ENCODE data around the gene HIF1A. TPM values are rescaled to one million over a fixed set of nuclear protein-coding genes. Genes with fewer than 3 reads are reported as not detected.
"Not testable (repeated sequence)": the region's sequence is repeated elsewhere in the genome, so short reads cannot be mapped to it uniquely, and the experiment has no call there.

The HIF1A gene
- total and polyA plus RNA-seq, 4 donors = 43.8 to 173 (median 106) TPM

DNA sequence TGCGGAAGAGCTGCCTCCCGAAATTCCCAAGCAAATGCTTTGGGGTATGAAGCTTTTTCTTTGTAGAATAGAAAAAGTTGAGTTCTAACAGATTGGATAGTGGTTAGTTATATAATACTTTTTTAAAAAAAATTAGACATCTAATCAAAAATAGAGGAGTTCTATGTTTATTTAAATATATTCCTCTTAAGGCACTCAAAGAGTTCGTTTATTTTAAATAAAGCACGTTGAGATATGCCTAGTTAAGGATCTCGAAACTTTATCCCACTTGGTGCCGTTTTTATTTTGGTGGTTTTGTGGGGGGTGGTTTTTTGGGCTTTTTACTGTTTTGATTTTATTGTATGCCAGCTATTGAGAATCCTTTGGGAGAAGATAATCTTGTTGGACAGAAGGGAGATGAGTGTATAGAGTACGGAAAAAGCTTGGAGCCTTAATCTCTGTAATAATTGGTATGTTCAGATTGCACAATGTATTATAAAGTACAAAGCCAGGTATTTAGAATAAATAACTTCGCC, 56.2 kb downstream of the HIF1A start:
- Histone ChIP-seq H3K36me3 (ENCODE audit: control insufficient read depth in 1 of 2, insufficient read depth in 2 of 2, low read length in 1 of 2) (no peaks in the 10 kb centered on the region), H3K4me3 (ENCODE audit: low read length in 2 of 2) (peak overlapping the region; percentile 77 to 80), H3K27me3 (ENCODE audit: control insufficient read depth in 1 of 2, insufficient read depth in 2 of 2, low read length in 1 of 2) (no peaks in the 10 kb centered on the region), H3K4me1 (ENCODE audit: control insufficient read depth in 1 of 2, insufficient read depth in 2 of 2, low read length in 2 of 2) (peaks cover 0 to 1% of the 10 kb centered on the region in 2 donors), H3K9me3 (ENCODE audit: control insufficient read depth, low read length) (no peaks in the 10 kb centered on the region), H3K27ac (ENCODE audit: low read depth in 1 of 2, low read length in 2 of 2) (peak overlapping the region in 1 of 2 donors; percentile 94)
- intact Hi-C loops (cut with DNase I) = no loop called here
- no peak for DNase-seq
- WGBS, 2 donors = 16 to 20% methylated on average over 8 of the region's 8 CpGs
- ATAC-seq (ENCODE audit: low FRiP score) = no peak

DNA sequence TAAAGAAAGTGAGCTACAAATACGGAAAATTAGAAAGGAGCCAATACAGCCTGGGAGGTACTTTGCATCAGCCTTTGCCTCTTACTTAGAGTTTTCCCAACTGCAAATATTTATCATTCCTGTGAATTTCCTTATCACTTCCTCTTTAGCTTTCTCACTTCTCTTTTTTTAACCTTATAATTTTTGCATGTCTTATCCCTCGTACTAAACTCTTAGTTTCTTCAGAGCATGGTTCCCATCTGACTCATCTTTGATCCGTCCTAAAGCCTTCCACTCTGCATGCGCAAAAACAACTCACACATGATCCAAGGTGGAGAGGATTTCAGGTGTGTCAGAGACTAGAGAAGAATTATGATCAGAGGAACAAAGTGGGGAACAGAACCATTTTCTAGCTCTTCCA, 57.3 kb downstream of the HIF1A start:
- 70 to 78% methylated on average over 4 of the region's 4 CpGs for WGBS, 2 donors
- DNase-seq (no peak), ATAC-seq (ENCODE audit: low FRiP score) (no peak)
- H3K36me3 ChIP-seq (ENCODE audit: control insufficient read depth in 1 of 2, insufficient read depth in 2 of 2, low read length in 1 of 2) = no peaks in the 10 kb centered on the region
- H3K27me3 ChIP-seq (ENCODE audit: control insufficient read depth in 1 of 2, insufficient read depth in 2 of 2, low read length in 1 of 2) = no peaks in the 10 kb centered on the region
- no peak overlapping the region for H3K4me3 ChIP-seq (ENCODE audit: low read length in 2 of 2)
- no peaks in the 10 kb centered on the region for H3K4me1 ChIP-seq (ENCODE audit: control insufficient read depth in 1 of 2, insufficient read depth in 2 of 2, low read length in 2 of 2)
- H3K9me3 ChIP-seq (ENCODE audit: control insufficient read depth, low read length) = no peaks in the 10 kb centered on the region
- intact Hi-C loops (cut with DNase I) = no loop called here
- H3K27ac ChIP-seq (ENCODE audit: low read depth in 1 of 2, low read length in 2 of 2) = no peak overlapping the region

DNA sequence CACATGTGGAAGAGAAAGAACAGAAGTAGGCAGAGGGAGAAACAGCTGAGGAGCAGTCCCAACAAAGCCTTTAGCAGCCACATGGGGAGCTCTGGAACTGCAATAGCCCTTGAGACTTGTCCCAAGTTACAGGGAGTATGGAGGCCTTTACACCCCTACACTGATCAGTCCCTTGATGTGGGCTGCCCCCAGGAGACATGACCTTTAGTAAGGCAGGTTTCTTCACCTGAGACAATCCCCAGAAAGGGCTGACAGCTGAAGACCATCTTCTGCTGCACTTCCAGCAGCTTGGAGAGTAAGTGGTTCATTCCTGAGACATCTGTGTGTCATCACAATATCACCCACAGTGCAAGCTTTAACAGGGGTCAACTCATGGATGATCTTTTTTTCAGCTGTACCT, 58.3 kb downstream of the HIF1A start:
- no peaks in the 10 kb centered on the region for H3K36me3 ChIP-seq (ENCODE audit: control insufficient read depth in 1 of 2, insufficient read depth in 2 of 2, low read length in 1 of 2)
- no peaks in the 10 kb centered on the region for H3K4me1 ChIP-seq (ENCODE audit: control insufficient read depth in 1 of 2, insufficient read depth in 2 of 2, low read length in 2 of 2)
- intact Hi-C loops (cut with DNase I) = no loop called here
- no peak overlapping the region for H3K27ac ChIP-seq (ENCODE audit: low read depth in 1 of 2, low read length in 2 of 2)
- no peaks in the 10 kb centered on the region for H3K27me3 ChIP-seq (ENCODE audit: control insufficient read depth in 1 of 2, insufficient read depth in 2 of 2, low read length in 1 of 2)
- no peak overlapping the region for H3K4me3 ChIP-seq (ENCODE audit: low read length in 2 of 2)
- no peaks in the 10 kb centered on the region for H3K9me3 ChIP-seq (ENCODE audit: control insufficient read depth, low read length)
- DNase-seq (no peak), ATAC-seq (ENCODE audit: low FRiP score) (no peak)

DNA sequence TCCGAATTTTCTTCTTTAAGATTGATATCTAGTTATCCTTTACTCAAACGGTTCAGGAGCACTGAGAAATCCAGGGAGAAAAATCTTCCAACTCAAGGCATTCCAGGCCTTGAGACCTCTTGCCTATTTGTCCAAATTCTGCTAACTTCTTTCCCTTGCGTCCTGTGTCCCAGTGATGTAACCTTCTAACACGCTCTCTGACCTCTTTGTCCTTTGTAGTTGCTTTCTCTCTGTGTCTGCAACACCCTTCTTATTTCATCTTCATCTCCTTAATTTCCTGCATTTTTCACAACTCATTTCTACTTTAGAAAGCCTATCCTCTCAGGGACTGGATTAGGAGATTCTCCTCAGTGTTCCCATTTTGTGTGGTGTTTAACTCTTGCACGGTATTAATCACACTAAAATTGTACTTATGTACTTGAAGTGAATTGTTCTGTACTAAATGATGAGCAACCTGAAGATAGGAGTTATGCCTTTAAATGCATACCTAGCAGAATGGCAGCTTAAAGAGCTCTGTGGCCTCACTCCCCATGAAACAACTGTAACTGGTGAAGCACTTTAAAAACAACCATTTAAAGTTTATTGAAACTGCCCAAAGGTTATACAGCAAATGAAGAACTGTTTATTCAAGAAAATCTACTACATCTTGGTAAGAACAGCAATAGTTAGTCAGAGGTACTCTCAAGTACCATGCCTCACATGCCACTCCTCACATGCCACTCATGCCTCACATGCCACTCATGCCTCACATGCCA, 59.5 kb downstream of the HIF1A start:
- H3K36me3 ChIP-seq (ENCODE audit: control insufficient read depth in 1 of 2, insufficient read depth in 2 of 2, low read length in 1 of 2) = no peaks in the 10 kb centered on the region
- no peaks in the 10 kb centered on the region for H3K4me1 ChIP-seq (ENCODE audit: control insufficient read depth in 1 of 2, insufficient read depth in 2 of 2, low read length in 2 of 2)
- DNase-seq (no peak), ATAC-seq (ENCODE audit: low FRiP score) (no peak)
- intact Hi-C loops (cut with DNase I) = no loop called here
- 85 to 86% methylated on average over 5 of the region's 5 CpGs for WGBS, 2 donors
- no peak overlapping the region for H3K27ac ChIP-seq (ENCODE audit: low read depth in 1 of 2, low read length in 2 of 2)
- H3K4me3 ChIP-seq (ENCODE audit: low read length in 2 of 2) = no peak overlapping the region
- H3K27me3 ChIP-seq (ENCODE audit: control insufficient read depth in 1 of 2, insufficient read depth in 2 of 2, low read length in 1 of 2) = no peaks in the 10 kb centered on the region
- H3K9me3 ChIP-seq (ENCODE audit: control insufficient read depth, low read length) = no peaks in the 10 kb centered on the region

DNA sequence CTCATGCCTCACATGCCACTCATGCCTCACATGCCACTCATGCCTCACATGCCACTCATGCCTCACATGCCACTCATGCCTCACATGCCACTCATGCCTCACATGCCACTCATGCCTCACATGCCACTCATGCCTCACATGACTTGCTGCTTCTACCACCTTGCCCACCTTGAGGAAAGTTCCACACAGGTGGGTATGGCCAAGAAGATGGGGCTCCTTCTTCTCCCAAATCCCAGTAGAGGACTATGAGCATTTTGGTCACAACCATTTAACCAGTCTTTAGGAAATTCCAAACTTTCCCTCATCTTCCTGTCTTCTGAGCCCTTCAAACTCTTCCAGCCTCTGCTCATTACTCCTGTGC, 60.0 kb downstream of the HIF1A start:
- H3K36me3 ChIP-seq (ENCODE audit: control insufficient read depth in 1 of 2, insufficient read depth in 2 of 2, low read length in 1 of 2); H3K4me1 ChIP-seq (ENCODE audit: control insufficient read depth in 1 of 2, insufficient read depth in 2 of 2, low read length in 2 of 2); H3K9me3 ChIP-seq (ENCODE audit: control insufficient read depth, low read length); H3K27ac ChIP-seq (ENCODE audit: low read depth in 1 of 2, low read length in 2 of 2); H3K4me3 ChIP-seq (ENCODE audit: low read length in 2 of 2); DNase-seq; intact Hi-C loops (cut with DNase I); ATAC-seq (ENCODE audit: low FRiP score); H3K27me3 ChIP-seq (ENCODE audit: control insufficient read depth in 1 of 2, insufficient read depth in 2 of 2, low read length in 1 of 2): not testable (repeated sequence)

DNA sequence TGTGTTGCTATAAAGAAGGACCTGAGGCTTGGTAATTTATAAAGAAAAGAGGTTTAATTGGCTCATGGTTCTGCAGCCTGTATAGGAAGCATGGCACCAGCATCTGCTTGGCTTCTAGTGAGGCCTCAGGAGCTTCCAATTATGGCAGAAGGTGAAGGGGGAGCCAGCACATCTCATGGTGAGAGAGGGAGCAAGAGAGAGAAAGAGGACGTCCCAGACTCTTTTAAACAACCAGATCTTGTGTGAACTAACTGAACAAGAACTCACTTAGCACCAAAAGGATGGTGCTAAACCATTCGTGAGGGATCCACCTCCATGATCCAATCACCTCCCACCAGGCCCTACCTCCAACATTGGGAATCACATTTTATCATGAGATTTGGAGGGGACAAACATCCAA, 60.8 kb downstream of the HIF1A start:
- DNase-seq = no peak
- Histone ChIP-seq H3K4me3 (ENCODE audit: low read length in 2 of 2) (no peak overlapping the region), H3K27ac (ENCODE audit: low read depth in 1 of 2, low read length in 2 of 2) (no peak overlapping the region), H3K36me3 (ENCODE audit: control insufficient read depth in 1 of 2, insufficient read depth in 2 of 2, low read length in 1 of 2) (no peaks in the 10 kb centered on the region), H3K9me3 (ENCODE audit: control insufficient read depth, low read length) (no peaks in the 10 kb centered on the region), H3K27me3 (ENCODE audit: control insufficient read depth in 1 of 2, insufficient read depth in 2 of 2, low read length in 1 of 2) (no peaks in the 10 kb centered on the region), H3K4me1 (ENCODE audit: control insufficient read depth in 1 of 2, insufficient read depth in 2 of 2, low read length in 2 of 2) (no peaks in the 10 kb centered on the region)
- ATAC-seq (ENCODE audit: low FRiP score) = no peak
- whole genome bisulfite sequencing, 2 donors = 59 to 73% methylated on average over 2 of the region's 2 CpGs
- intact Hi-C loops (cut with DNase I) = no loop called here

DNA sequence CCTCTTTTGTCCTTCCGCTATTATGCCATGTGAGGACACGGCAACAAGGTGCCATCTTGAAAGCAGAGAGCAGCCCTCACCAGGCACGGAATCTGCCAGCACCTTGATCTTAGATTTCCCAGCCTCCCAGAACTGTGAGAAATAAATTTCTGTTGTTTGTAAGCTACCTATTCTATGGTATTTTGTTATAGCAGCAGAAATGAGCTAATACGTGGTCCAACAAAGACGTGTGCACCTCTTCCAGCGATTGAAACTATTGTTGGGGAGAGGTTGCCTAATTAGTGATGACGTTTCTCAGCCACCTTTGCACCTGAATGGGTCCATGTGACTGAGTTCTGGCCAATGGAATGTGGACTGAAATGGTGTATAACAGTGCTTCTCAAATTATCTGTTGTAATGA, 64.6 kb downstream of the HIF1A start:
- Histone ChIP-seq H3K4me1 (ENCODE audit: control insufficient read depth in 1 of 2, insufficient read depth in 2 of 2, low read length in 2 of 2) (peaks cover 0 to 2% of the 10 kb centered on the region in 2 donors), H3K9me3 (ENCODE audit: control insufficient read depth, low read length) (no peaks in the 10 kb centered on the region), H3K27ac (ENCODE audit: low read depth in 1 of 2, low read length in 2 of 2) (no peak overlapping the region), H3K4me3 (ENCODE audit: low read length in 2 of 2) (no peak overlapping the region), H3K36me3 (ENCODE audit: control insufficient read depth in 1 of 2, insufficient read depth in 2 of 2, low read length in 1 of 2) (no peaks in the 10 kb centered on the region), H3K27me3 (ENCODE audit: control insufficient read depth in 1 of 2, insufficient read depth in 2 of 2, low read length in 1 of 2) (no peaks in the 10 kb centered on the region)
- DNase-seq (no peak), ATAC-seq (ENCODE audit: low FRiP score) (no peak)
- intact Hi-C loops (cut with DNase I) = loop anchor here in 1 of 2 donors (5.0 kb wide), 1 partner anchor 298 kb away; no protein-coding TSS in a partner anchor
- 95 to 97% methylated on average over 7 of the region's 7 CpGs for WGBS, 2 donors

DNA sequence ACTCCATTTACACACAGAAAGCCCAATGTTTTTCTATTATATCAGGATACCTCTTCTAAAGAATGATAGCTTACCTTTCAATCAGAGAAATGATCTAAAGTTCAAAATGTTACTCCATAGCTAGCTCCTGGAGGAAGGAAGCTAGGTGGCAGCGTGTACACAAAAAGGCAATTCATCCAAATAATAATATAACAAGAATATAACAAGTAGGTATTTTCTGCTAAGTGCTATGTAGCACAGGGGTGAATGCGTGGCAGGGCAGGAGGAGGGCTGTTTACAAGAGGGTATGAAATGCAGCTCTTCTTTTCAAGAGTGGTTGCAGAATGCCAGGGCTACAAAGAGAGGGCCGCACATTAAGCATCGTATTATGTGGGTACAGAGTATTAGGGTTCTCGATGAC, 66.2 kb downstream of the HIF1A start:
- WGBS, 2 donors = 40 to 44% methylated on average over 5 of the region's 5 CpGs
- no peaks in the 10 kb centered on the region for H3K36me3 ChIP-seq (ENCODE audit: control insufficient read depth in 1 of 2, insufficient read depth in 2 of 2, low read length in 1 of 2)
- peak overlapping the region in 1 of 2 donors; percentile 61 for H3K27ac ChIP-seq (ENCODE audit: low read depth in 1 of 2, low read length in 2 of 2)
- H3K4me3 ChIP-seq (ENCODE audit: low read length in 2 of 2) = peak overlapping the region in 1 of 2 donors; percentile 9
- H3K27me3 ChIP-seq (ENCODE audit: control insufficient read depth in 1 of 2, insufficient read depth in 2 of 2, low read length in 1 of 2) = no peaks in the 10 kb centered on the region
- intact Hi-C loops (cut with DNase I) = loop anchor here in 1 of 2 donors (5.0 kb wide), 1 partner anchor 299 kb away; no protein-coding TSS in a partner anchor
- H3K4me1 ChIP-seq (ENCODE audit: control insufficient read depth in 1 of 2, insufficient read depth in 2 of 2, low read length in 2 of 2) = peaks cover 0 to 2% of the 10 kb centered on the region in 2 donors
- no peaks in the 10 kb centered on the region for H3K9me3 ChIP-seq (ENCODE audit: control insufficient read depth, low read length)
- no peak for ATAC-seq (ENCODE audit: low FRiP score)
- no peak for DNase-seq
